Erythroblast (primary cell): ENCODE data around the gene TYW1B.
"Not testable (repeated sequence)": the region's sequence is repeated elsewhere in the genome, so short reads cannot be mapped to it uniquely, and the experiment has no call there.

Experiments
- DNase-seq, 2 experiments: peaks; one replicate each; lab custom pipeline; 2025; lab: John Stamatoyannopoulos, UW
- GATA1 ChIP-seq: IDR thresholded peaks from 2 replicates; pipeline ENCODE4 v1.6.1; 2011; ENCODE audit warnings: low read depth, mild to moderate bottlenecking, control low read depth, low read length, moderate library complexity
- POLR2A ChIP-seq: IDR thresholded peaks from 2 replicates; pipeline ENCODE4 v1.6.1; 2011; ENCODE audit warnings: mild to moderate bottlenecking, low read length

Gene TYW1B

DNA sequence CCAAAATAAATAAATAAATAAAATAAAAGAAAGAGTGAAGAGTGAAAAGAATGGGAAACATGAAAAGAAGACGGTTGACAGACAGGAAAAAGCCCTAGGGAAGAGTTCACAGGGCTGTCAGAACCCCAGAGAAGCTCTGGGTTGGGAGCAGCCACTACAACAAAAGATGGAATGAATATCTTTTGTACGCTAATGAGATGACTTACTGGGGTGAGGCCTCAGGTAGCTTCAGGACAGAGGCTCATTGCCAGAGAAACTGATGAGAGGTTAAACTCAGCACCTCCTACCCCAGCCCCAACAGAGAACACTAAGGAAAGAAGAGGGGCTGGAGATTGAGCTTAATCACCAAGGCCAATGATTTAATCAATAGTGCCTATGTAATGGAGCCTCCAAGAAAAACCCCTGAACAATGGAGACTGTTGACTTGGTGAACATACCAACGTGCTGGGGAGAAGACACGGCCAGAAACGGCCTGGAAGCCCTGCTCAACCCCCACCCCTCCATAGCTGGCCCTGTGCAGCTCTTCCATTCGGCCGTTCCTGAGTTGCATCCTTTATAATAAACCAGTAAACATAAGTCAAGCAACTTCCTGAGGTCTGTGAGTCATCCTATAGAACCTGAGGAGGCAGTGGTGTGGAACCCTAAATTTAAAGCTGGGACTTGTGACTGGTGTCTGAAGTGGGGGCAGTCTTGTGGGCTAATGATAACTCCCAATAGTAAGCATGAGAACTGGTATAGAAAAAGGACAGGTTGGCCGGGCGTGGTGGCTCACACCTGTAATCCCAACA is 11.4 kb downstream of the TYW1B start:
- not testable (repeated sequence) for DNase-seq

DNA sequence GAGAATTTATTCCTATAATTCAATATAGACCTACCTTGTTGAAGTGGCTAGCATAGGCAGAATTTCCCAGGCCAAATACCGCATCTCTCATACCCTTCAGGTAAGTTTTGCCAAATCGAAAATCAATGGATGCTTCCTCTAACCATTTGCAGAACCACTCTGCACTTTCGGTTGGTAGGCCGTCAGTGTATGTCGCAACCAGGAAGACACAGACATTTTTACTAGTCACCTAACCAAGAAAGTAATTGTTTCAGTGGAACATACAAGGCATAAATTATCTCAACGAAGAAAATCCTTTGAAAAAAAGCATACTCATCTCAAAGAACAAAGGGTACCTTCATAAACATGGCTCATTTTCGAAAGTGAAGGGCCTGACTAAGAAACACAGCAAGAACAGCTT is 17.6 kb downstream of the TYW1B start:
- not testable (repeated sequence) for DNase-seq

DNA sequence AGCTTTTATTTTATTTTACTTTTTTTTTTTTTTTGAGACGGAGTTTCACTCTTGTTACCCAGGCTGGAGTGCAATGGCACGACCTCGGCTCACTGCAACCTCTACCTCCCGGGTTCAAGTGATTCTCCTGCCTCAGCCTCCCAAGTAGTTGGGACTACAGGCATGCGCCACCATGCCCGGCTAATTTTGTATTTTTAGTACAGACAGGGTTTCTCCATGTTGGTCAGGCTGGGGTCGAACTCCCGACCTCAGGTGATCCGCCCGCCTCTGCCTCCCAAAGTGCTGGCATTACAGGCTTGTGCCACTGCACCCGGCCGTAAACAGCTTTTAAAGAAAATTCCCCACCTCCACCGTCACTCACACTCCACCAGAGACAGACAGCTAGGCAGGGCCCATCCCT is 19.5 kb downstream of the TYW1B start:
- not testable (repeated sequence) for DNase-seq

DNA sequence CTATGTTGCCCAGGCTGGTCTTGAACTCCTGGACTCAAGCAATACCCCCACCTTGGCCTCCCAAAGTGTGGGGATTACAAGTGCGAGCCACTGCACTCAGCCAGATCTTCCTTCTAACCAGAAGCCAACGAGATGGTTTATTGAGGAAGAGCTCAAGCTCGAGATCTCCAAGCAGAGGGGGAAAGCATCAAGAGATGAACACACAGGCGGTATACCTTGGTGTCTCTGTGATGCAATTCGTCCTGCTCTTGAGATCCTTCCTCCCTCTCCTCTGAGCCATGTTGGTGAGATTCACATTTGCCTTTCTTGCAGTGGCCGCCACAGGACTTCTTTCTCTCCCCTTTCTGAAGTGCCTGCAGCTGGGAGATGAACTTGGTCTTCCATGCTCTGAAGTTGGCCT is 21.1 kb downstream of the TYW1B start:
- not testable (repeated sequence) for DNase-seq

DNA sequence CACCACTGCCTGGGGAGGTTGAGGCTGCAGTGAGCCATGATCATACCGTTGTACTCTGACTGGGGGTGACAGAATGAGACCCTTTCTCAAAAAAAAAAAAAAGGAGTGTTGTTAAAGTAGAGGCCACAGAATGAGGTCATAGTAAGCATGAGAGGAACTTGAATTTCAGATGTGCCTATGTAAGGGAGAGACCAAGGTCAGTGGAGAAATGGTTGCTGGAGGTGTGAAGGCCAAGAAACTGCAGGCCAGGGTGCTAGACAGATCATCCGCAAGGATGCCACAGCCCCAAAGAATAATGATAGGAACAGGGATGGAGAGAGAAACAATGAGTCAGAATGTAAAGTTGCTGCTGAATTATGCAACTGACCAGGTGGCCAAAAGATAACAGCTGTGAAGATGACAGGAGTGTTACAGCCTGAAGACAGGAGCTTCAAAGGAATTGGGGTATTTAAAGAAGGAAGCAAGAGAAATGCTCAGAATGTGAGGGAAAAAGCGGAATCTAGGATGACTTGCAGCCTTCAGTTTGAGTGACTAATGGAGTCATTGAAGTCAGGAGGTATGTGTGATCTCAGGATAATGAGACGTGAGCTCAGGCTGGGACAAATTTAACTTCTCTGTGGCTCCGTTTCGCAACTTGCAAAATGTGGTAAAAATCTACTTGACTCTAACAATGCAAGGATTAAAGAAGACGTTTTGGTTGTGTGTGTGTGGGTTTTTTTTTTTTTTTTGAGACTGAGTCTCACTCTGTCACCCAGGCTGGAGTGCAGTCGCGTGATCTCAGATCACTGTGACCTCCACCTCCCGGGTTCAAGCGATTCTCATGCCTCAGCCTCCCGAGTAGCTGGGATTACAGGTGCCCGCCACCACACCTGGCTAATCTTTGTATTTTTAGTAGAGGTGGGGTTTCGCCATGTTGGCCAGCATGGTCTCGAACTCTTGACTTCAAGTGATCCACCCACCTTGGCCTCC is 22.2 kb downstream of the TYW1B start:
- DNase-seq: peak; percentile 44 to 70
- no peak for TF ChIP-seq POLR2A
- TF ChIP-seq GATA1: no peak

DNA sequence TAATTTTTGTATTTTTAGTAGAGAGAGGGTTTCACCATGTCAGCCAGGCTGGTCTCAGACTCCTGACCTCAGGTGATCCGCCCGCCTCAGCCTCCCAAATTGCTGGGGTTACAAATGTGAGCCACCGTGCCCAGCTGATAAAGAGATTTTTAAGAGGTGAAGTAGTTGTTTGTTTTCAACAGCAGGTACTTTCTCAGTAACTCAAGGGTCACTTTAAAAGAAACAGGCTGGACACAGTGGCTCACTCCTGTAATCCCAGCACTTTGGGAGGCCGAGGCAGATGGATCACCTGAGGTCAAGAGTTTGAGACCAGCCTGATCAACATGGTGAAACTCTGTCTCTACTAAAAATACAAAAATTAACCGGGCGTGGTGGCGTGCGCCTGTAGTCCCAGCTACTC is 24.2 kb downstream of the TYW1B start:
- not testable (repeated sequence) for DNase-seq

DNA sequence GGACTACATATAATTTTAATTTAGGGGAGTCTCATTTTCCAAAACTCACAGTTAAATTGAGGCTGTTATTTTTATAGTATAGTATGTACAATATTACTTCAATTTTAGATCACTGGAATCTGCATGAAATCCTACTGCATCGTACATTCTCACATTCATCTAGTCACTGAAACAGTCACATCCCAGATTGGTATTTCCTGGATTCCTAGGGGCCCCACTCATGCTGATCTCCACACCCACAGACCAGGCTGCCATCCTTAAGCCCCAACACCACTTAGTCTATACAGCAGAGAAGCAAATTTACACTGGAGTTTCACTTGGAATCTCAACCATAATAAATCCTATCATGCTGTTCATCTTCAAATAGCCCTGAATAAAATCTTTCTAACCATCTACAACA is 26.4 kb downstream of the TYW1B start:
- DNase-seq: not testable (repeated sequence)

DNA sequence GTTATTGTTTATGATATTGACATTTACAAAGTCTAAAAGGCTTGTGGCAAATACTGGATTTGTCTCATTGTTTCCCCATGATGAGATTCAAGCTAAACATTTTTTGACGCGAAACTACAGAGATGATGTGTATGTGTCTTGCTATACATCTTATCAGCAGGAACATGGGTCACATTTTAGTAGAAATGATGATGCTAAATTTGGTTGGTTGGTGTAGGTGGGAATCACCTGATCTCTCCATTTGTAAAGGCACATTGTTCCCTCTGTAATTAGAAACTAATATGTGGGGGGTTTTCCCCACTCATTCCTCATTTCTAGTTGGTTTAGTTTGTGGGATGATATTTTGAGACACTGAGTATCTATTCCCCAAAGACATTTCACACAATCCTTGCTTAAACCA is 32.6 kb downstream of the TYW1B start:
- not testable (repeated sequence) for DNase-seq

DNA sequence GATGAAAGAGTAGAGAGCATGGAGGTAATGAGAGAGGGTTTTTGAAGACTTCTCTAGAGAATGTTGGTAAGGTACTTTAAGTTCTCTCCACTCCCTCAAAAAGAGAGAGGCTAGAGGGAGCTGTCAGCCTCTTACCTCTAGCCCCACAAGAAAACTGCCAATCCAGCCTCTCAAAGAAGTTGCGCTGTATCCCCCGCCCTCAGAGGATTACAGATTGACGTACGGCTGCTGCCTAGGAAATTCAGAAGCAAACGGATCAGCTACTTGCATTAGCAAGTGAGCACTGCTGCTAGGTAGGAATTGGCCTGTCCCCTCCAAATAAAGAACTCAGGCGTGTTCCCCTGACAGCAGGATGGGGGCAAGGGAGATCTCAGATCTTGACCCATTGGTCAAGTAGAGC is 34.2 kb downstream of the TYW1B start:
- no peak for DNase-seq
- TF ChIP-seq GATA1 (no peak), POLR2A (no peak)

DNA sequence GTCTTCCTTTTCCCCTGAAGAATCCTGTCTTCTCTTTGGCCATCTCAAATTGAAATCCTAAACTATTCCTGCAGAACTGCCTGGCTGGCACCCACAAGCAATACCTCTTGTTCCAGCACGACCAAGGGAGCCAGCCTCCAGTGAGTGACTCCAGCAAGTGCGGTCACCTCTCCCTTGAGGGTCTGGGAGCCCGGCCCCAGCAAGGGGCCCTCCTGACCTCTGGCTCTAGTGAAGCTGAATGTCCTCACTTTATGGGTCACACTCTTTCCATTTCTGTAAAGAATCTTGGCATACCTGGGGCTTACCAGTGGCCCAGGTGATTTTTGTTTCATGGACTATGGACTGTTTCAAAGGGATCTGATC is 37.3 kb downstream of the TYW1B start:
- not testable (repeated sequence) for DNase-seq

DNA sequence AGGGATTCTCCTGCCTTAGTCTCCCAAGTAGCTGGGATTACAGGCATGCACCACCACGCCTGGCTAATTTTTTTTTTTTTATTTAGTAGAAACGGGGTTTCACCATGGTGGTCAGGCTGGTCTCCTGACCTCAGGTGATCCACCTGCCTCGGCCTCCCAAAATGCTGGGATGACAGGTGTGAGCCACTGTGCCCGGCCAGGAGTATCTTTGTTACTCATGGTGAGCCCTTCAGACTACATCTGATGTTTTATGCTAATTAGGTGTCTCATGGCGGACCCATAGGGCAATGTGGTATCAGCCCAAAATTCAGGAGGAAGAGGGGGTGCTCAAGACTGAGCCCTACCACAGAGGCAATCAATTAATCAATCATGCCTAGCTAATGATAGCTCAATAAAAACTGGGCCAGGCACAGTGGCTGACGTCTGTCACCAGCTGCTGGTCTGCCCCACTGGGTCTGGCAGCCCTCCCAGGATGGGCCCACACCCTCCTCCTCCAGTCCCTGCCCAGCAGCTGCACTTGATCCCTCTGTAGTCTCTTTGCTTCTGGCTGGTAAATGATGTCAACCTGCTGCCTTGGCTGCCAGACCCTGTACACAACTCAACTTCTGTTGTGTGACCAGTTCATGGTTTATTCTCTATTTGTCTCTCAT is 37.8 kb downstream of the TYW1B start:
- peak in 1 of 2 experiments; percentile 8 for DNase-seq

DNA sequence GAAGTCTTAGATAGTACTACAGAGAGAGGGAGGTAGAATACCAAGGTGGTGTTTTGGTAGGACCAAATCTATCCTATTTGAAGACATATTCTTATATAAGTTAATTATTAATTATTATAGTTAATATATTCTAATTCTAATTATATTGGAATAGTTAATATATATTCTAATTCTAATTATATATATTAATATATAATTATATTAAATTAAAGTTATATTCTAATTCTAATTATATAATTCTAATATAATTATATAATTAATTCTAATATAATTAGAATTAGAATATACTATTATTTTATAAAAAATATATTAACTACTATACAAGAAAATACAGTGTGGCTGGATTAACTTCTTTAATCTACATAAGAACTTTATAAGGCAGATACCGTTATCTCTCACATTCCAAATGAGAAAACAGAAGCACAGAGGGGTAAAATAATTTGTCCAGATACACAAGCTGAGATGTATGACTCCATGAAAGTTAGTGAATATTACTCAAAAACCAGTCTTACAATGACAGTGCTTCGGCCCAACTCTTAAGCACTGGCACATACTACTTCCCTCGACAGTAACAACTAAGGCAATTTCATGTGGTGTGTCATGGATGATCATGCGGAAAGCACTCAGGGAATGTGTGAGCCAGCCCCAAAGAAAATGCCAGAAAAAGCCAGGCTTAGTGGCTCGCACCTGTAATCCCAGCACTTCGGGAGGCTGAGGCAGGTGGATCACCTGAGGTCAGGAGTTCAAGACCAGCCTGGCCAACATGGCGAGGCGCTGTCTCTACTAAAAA is 42.6 kb downstream of the TYW1B start:
- no peak for TF ChIP-seq POLR2A
- no peak for TF ChIP-seq GATA1

DNA sequence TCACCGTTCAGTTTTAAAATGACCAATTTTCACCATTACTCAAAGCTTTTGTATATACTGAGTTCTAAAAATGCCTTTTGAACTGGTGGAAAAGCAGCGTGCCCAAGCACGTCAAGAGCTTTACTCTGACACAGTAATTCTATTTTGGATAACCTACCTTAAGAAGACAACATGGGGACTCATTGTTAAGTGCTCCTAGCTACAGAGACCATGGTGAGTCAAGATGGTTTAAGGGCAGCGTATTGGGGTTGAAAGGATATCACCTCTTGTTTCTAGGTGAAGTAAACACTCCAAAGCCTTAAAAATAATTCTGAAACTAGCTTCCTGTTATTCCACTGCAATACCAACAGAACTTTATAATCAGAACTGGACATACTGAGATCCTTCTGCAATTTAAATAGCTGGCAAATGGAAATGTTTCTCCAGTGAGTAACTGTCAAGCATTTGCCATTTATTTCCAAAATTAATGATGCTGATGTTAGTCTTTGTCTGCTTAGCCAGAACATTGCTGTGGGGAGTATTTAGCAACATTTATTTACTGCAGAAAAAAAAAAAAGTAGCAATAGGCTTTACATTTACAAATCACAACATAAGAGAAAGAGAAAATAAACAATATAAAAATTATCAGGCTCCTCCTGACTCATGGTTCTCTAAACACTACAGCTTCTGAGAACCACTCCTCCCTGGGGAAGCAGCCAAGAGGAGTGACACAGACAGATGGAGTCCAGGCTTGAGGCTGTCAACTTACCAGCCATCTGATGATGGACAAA is 44.2 kb downstream of the TYW1B start:
- DNase-seq: peak; percentile 44 to 69

More for the DNA sequence above, 42.6 kb downstream of the TYW1B start:
- DNase-seq: peak in 1 of 2 experiments; percentile 1

DNA sequence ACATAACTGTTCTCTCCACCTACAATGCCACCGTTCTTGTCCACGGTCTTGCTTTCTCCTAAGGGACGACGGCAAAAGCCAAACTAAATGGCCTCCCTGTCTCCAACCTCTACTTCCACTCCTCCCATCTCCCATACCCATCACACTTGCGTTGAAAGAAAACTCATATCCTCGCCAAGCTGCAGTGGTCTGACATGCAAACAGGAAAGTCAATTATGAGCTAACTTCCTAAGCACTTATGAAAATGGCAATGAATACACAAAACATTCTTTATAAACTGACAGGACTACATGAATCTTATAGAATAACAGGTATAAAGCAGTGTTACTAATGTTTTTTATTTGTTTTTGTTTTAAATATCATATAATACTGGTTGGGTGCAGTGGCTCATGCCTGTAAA is 46.4 kb downstream of the TYW1B start:
- TF ChIP-seq GATA1 (no peak), POLR2A (no peak)
- no peak for DNase-seq
